NCI-H2081 (cell line): Measurements from ENCODE around the gene SPNS1.
"Not testable (repeated sequence)": the region's sequence is repeated elsewhere in the genome, so short reads cannot be mapped to it uniquely, and the experiment has no call there.

ENCODE experiments used
- DNase-seq, 2 experiments: peaks; one replicate each; lab custom pipeline; 2025; lab: John Stamatoyannopoulos, UW

The SPNS1 gene

GRCh38 chr16:28974437-28975157 lies at the start of gene SPNS1:
Gene SPNS1 (plus strand): TSS chr16:28974778. CDS start chr16:28975152, 374 bp downstream.
- DNase-seq: peak; percentile 86 to 90

- DNase-seq: peak in 1 of 2 experiments; percentile 40
Measured at GRCh38 chr16:28925386-28926228, 49.0 kb upstream of the SPNS1 start.

GRCh38 chr16:28926284-28926683 lies 48.3 kb upstream of the SPNS1 start:
- DNase-seq: not testable (repeated sequence)

- no peak for DNase-seq
Measured at GRCh38 chr16:28927815-28928214, 46.8 kb upstream of the SPNS1 start.

- no peak for DNase-seq
Measured at GRCh38 chr16:28930203-28930602, 44.4 kb upstream of the SPNS1 start.

GRCh38 chr16:28930652-28931051 lies 43.9 kb upstream of the SPNS1 start:
- no peak for DNase-seq

- DNase-seq: no peak
Measured at GRCh38 chr16:28931801-28932225, 42.8 kb upstream of the SPNS1 start, which contains the start of gene CD19. Gene CD19 (plus strand): TSS chr16:28931971. CDS start chr16:28932001, 30 bp downstream.

GRCh38 chr16:28932339-28933141 lies 42.0 kb upstream of the SPNS1 start:
- DNase-seq: no peak

GRCh38 chr16:28933171-28933570 lies 41.4 kb upstream of the SPNS1 start:
- DNase-seq: no peak

GRCh38 chr16:28935346-28935745 lies 39.2 kb upstream of the SPNS1 start:
- DNase-seq: no peak

GRCh38 chr16:28935924-28936783 lies 38.4 kb upstream of the SPNS1 start:
- DNase-seq: peak in 1 of 2 experiments; percentile 31

- no peak for DNase-seq
Measured at GRCh38 chr16:28936784-28937155, 37.8 kb upstream of the SPNS1 start.

GRCh38 chr16:28937222-28937876 lies 37.2 kb upstream of the SPNS1 start:
- no peak for DNase-seq

- DNase-seq: no peak
Measured at GRCh38 chr16:28938721-28939120, 35.9 kb upstream of the SPNS1 start.

GRCh38 chr16:28939825-28940224 lies 34.8 kb upstream of the SPNS1 start:
- not testable (repeated sequence) for DNase-seq

GRCh38 chr16:28943281-28943680 lies 31.3 kb upstream of the SPNS1 start:
- DNase-seq: no peak

GRCh38 chr16:28946681-28947080 lies 27.9 kb upstream of the SPNS1 start:
- DNase-seq: no peak

- peak; percentile 96 to 98 for DNase-seq
Measured at GRCh38 chr16:28950648-28951409, 23.7 kb upstream of the SPNS1 start, which contains the start of gene NFATC2IP. Gene NFATC2IP (plus strand): TSS chr16:28950937. CDS start chr16:28951012, 75 bp downstream.

- DNase-seq: no peak
Measured at GRCh38 chr16:28951410-28951943, 23.1 kb upstream of the SPNS1 start.
